Fibroblast of skin of left quadriceps (primary cell): ENCODE data around the gene FNTB.

ENCODE experiments used
- DNase-seq, 2 experiments: peaks; one replicate each; pipeline ENCODE4 v3.0.0-alpha.2; 2013; ENCODE audit warnings: low read depth in 2 of 2

The FNTB gene

GRCh38 chr14:64952598-64953309 is 33.9 kb upstream of the FNTB start:
- DNase-seq = no peak

GRCh38 chr14:64953310-64953654 is 33.4 kb upstream of the FNTB start:
- DNase-seq = no peak

- DNase-seq = no peak
Measured at GRCh38 chr14:64953661-64954060, 33.0 kb upstream of the FNTB start.

GRCh38 chr14:64954491-64955240 is 32.0 kb upstream of the FNTB start:
- DNase-seq = no peak

DNA sequence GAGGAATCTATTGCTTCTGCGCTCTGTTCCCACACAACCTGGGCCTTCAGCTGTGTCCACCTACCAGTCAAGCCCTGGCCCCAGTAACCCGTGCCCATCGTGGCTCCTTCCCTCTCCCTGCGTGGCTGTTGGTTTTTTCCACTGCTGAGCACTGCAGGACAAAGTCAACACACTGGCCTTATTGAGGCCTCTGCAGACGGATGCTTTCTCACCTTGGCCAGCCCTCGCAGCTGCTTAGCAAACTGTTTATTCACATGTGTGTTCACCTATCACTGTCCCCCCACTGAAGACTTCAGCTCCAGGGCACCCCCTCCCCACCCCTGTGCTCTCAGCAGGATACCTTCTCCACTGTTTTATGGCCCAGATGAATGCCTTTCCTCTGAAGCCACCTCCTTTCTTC is 31.4 kb upstream of the FNTB start:
- DNase-seq = no peak

- no peak for DNase-seq
Measured at GRCh38 chr14:64956697-64957406, 29.8 kb upstream of the FNTB start.

GRCh38 chr14:64958201-64958600 is 28.5 kb upstream of the FNTB start:
- DNase-seq = no peak

GRCh38 chr14:64958743-64959142 is 28.0 kb upstream of the FNTB start:
- DNase-seq = no peak

- no peak for DNase-seq
Measured at GRCh38 chr14:64960762-64961276, 25.9 kb upstream of the FNTB start.

DNA sequence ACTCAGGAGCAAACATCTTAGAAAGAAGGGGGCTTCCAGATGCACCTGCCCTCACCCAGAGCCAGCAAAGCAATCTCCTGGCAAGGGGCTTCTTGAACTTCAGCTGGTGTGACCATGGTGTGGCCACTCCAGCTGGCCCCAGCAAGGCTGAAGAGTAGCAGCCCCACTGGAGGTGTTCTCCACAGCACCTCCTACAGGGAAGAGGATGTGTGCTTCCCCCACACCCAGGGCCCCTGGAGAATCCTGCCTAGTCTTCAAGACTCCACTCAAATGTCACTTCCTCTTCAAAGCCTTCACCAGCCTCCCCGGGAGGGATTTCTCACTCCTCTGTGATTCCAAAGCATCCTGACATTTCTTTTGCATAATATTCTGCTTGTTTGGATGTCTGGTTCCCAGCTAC is 23.1 kb upstream of the FNTB start:
- no peak for DNase-seq

DNA sequence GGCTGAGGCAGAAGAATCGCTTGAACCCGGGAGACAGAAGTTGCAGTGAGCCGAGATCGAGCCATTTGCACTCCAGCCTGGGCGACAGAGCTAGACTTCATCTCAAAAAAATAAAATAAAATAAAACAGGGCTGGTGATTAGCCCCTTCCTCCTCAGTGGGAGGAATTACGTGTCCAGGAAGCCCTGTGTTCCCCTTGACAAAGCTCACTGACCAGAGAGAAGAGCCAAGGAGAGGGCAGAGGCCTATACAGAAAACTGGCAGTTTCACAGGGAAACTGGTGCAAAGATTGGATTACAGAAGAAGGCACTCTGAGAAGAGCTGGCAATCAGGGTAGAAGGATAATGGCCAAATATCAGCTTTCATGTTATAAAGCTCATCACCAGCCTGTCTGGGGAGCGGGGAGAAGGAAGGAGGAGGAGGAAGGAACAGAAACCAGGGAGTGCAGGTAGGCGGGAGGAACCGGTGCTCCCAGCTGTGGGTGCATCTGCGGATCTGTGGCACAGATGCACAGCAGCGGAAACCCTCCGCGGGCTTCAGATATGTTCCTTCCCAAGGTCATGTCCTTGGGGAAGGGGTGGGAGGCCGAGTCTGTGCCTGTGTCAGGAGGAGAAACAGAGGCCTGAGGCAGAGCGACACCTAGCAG is 21.2 kb upstream of the FNTB start:
- no peak for DNase-seq

- no peak for DNase-seq
Measured at GRCh38 chr14:64966976-64967375, 19.7 kb upstream of the FNTB start.

- no peak for DNase-seq
Measured at GRCh38 chr14:64968167-64968566, 18.5 kb upstream of the FNTB start.

GRCh38 chr14:64968651-64969050 is 18.0 kb upstream of the FNTB start:
- no peak for DNase-seq

DNA sequence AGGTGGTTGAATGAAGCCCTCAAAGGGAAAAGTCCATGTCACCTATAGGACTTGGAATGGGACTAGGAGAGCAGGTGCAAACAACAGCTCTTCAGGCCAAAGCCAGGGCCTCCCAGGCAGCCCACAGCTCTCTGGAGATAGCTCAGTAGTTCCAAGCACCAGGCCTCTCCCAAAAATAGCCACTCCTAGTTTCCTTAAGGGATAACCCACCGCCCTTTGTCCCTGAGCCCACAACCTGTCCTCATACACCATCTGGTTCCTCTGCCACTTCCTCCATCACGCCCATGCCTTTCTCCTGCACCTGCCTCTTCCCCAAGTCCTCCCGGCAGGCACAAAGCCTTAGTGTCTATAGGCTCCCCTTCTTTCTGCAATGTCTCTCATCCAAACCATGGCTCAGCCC is 16.7 kb upstream of the FNTB start:
- DNase-seq = no peak

GRCh38 chr14:64970776-64971477 is 15.8 kb upstream of the FNTB start:
- no peak for DNase-seq

GRCh38 chr14:64971491-64971942 is 15.2 kb upstream of the FNTB start:
- DNase-seq = no peak

DNA sequence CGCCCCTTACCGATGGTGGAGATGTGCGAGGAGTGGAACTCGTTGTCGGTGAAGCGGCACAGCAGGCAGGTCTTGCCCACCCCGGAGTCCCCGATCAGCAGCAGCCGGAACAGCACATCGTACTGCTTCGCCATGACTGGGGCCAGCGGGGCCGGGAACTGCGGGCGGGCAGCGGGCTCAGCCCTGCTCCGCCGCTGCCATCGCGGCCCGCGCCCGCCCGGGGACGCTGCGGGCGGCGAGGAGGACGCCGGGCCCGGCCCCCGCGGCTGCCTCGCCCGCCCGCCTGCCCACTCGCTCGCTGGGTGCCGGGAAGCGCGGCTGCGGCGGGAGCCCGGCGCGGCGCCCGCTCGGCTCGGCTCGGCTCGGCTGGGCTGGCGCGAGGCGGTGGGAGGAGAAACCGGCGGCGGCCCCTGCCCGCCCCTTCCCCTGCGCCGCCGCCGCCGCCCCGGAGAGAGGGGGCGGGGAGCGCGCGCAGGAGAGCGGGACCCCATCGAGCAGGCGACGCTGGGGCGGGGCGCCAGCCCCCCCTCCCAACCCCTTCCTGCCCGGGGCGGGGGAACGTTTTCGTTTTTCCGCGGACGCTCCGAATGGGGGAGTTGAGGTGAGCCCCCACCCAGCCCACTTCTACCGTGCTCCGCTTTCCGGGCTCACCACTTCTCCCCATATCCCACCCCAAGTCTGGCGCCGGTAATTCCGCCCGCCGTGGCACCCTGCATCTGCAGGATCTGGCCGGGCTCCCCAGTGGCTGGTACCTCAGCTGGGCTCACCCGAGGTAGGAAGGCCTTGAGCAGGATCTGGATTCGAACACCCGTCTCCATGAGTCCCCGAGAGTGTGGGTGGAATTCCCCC is 14.5 kb upstream of the FNTB start, which contains the start of gene RAB15:
TSS of gene RAB15 (minus strand) at position 394 of the 849 bp plus-strand sequence. CDS start at position 134, 260 bp downstream.
- DNase-seq = peak in 1 of 2 experiments; percentile 6

DNA sequence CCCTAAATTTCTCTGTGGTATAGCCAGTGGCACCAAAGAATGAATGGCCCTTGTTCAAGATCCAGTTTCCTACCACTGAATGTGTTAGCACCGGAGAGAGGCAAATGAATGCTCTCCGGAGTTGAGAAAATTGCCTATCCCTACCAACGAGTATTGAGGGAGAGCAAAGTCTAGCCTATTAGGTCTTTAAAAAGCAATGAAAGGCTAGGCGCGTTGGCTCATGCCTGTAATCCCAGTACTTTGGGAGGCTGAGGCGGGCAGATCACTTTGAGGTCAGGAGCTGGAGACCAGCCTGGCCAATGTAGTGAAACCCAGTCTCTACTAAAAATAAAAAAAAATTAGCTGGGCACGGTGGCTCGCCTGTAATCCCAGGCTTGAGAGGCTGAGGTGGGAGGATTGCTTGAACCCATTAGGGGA is 13.7 kb upstream of the FNTB start:
- DNase-seq = no peak

GRCh38 chr14:64973826-64974225 is 12.9 kb upstream of the FNTB start:
- DNase-seq = no peak
